Colonic mucosa (tissue), 4 donors: Measurements from ENCODE around the gene ACVR2B. TPM values are rescaled to one million over a fixed set of nuclear protein-coding genes. Genes with fewer than 3 reads are reported as not detected.

ENCODE experiments used
- DNase-seq: peaks from one replicate; pipeline ENCODE4 v3.0.0-alpha.2; 2020
- H3K27ac ChIP-seq: fragments of 200-600 bp; one replicate; pipeline ENCODE4 v1.8.0; 2021
- H3K27me3 ChIP-seq: fragments of 200-600 bp; one replicate; pipeline ENCODE4 v1.8.0; 2021
- H3K36me3 ChIP-seq: fragments of 200-600 bp; one replicate; pipeline ENCODE4 v1.8.0; 2021
- H3K4me1 ChIP-seq: fragments of 200-600 bp; one replicate; pipeline ENCODE4 v1.8.0; 2021; ENCODE audit warnings: mild to moderate bottlenecking
- H3K4me3 ChIP-seq: fragments of 200-600 bp; one replicate; pipeline ENCODE4 v1.8.0; 2021
- H3K9ac ChIP-seq, 2 donors: one replicate each; pipeline ENCODE4 v1.7.0; 2013; ENCODE audit warnings: control low read depth in 2 of 2, low read depth in 2 of 2, low read length in 2 of 2
- H3K9me3 ChIP-seq: fragments of 200-600 bp; one replicate; pipeline ENCODE4 v1.8.0; 2021
- intact Hi-C: fragments of 100-400 bp; cut with DNase I; formaldehyde crosslinking; loops from one replicate; pipeline ENCODE4 v1.14.1; 2022
- total RNA-seq, 2 donors: library from RNA; stranded (reverse); fragmentation: NEBNext Ultra II Directional in 1 of 2; extraction: Animal tissue kit (Norgen Biotek cat#: 25700) in 1 of 2; gene quantifications; one replicate each; pipeline ENCODE4 v1.2.1, GENCODE V29; 2021
- TF ChIP-seq, protein P1 (sequence below): fragments of 200-600 bp; IDR thresholded peaks from one replicate; pipeline ENCODE4 v1.8.0; 2022; ENCODE audit warnings: antibody characterized with exemption, mild to moderate bottlenecking
- donor health status: healthy.
- donor health status: DM: no; HTN: no; CAD: no.
- donor health status: DM: no; HTN: no; CAD: no.

Gene ACVR2B
- total RNA-seq, 2 donors from 2014 or later: 5.4 to 6.4 TPM

- Histone ChIP-seq H3K4me1 (no peaks in the 10 kb centered on the region), H3K27me3 (no peaks in the 10 kb centered on the region), H3K27ac (no peak overlapping the region), H3K36me3 (no peaks in the 10 kb centered on the region), H3K4me3 (no peak overlapping the region), H3K9me3 (no peaks in the 10 kb centered on the region), H3K9ac (no peak overlapping the region)
- TF ChIP-seq, protein P1, sequence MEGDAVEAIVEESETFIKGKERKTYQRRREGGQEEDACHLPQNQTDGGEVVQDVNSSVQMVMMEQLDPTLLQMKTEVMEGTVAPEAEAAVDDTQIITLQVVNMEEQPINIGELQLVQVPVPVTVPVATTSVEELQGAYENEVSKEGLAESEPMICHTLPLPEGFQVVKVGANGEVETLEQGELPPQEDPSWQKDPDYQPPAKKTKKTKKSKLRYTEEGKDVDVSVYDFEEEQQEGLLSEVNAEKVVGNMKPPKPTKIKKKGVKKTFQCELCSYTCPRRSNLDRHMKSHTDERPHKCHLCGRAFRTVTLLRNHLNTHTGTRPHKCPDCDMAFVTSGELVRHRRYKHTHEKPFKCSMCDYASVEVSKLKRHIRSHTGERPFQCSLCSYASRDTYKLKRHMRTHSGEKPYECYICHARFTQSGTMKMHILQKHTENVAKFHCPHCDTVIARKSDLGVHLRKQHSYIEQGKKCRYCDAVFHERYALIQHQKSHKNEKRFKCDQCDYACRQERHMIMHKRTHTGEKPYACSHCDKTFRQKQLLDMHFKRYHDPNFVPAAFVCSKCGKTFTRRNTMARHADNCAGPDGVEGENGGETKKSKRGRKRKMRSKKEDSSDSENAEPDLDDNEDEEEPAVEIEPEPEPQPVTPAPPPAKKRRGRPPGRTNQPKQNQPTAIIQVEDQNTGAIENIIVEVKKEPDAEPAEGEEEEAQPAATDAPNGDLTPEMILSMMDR: peak; percentile 84
- intact Hi-C loops: loop anchor here (2.0 to 5.0 kb wide), 3 partner anchors 112 to 362 kb away; partner anchors contain the start of gene XYLB
- DNase-seq: peak; percentile 61
Observed at GRCh38 chr3:38479431-38480092, 25.9 kb downstream of the ACVR2B start.

- Histone ChIP-seq H3K9ac (no peak overlapping the region), H3K36me3 (no peaks in the 10 kb centered on the region), H3K27ac (no peak overlapping the region), H3K27me3 (no peaks in the 10 kb centered on the region), H3K4me3 (no peak overlapping the region), H3K9me3 (no peaks in the 10 kb centered on the region), H3K4me1 (no peaks in the 10 kb centered on the region)
- DNase-seq: no peak
- intact Hi-C loops: loop anchor here (2.0 kb wide), 1 partner anchor 133 kb away; the partner anchor contains the start of gene XYLB
- TF ChIP-seq, protein P1: no peak
Observed at GRCh38 chr3:38480093-38480445, 26.4 kb downstream of the ACVR2B start.

GRCh38 chr3:38480930-38481329 lies 27.2 kb downstream of the ACVR2B start:
- no peaks in the 10 kb centered on the region for H3K36me3 ChIP-seq
- intact Hi-C loops: loop anchor here (2.0 kb wide), 1 partner anchor 134 kb away; the partner anchor contains the start of gene XYLB
- DNase-seq: no peak
- no peaks in the 10 kb centered on the region for H3K9me3 ChIP-seq
- no peaks in the 10 kb centered on the region for H3K27me3 ChIP-seq
- H3K4me1 ChIP-seq: no peaks in the 10 kb centered on the region
- H3K4me3 ChIP-seq: no peak overlapping the region
- H3K9ac ChIP-seq: no peak overlapping the region
- no peak overlapping the region for H3K27ac ChIP-seq
- TF ChIP-seq, protein P1: no peak

DNA sequence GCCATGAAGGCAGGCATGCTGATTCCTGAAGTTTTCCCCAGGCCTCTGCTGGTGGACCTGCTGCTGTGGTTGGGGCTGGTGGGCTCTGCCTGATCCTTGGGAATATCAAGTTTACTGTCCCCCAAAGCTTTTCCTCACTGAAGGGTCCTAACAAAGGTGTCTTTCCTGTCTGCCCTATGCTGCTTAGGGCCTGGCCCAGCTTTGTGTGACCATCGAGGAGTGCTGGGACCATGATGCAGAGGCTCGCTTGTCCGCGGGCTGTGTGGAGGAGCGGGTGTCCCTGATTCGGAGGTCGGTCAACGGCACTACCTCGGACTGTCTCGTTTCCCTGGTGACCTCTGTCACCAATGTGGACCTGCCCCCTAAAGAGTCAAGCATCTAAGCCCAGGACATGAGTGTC lies 29.3 kb downstream of the ACVR2B start:
- intact Hi-C loops: no loop called here
- Histone ChIP-seq H3K4me3 (no peak overlapping the region), H3K36me3 (no peaks in the 10 kb centered on the region), H3K27ac (no peak overlapping the region), H3K4me1 (no peaks in the 10 kb centered on the region), H3K27me3 (no peaks in the 10 kb centered on the region), H3K9me3 (no peaks in the 10 kb centered on the region), H3K9ac (no peak overlapping the region)
- no peak for DNase-seq
- TF ChIP-seq, protein P1: no peak

DNA sequence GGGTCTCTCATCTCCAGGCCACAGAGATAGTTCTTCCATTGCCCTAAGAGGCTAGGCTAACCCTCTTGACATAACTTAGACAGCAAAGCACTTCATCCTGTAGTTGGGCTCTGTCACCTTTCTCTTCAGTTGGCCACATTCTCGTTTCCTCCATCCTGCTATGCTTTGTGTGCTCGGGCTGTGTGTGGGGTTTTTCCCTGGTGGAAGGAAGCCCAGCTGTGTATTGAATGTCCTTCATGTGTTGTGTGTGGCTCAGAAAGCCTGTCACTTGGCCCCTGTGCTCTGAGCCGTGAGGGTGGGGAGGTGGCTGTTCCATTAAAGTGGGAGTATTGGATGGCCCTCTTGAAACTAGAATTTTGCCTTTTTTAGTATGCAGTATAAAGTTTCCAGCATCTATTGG lies 33.6 kb downstream of the ACVR2B start:
- Histone ChIP-seq H3K9ac (no peak overlapping the region), H3K27ac (no peak overlapping the region), H3K36me3 (no peaks in the 10 kb centered on the region), H3K4me1 (no peaks in the 10 kb centered on the region), H3K9me3 (no peaks in the 10 kb centered on the region), H3K27me3 (no peaks in the 10 kb centered on the region), H3K4me3 (no peak overlapping the region)
- TF ChIP-seq, protein P1: no peak
- intact Hi-C loops: no loop called here
- no peak for DNase-seq
